ENCODE measurements around the gene ABO.
"Not testable (repeated sequence)": the region's sequence is repeated elsewhere in the genome, so short reads cannot be mapped to it uniquely, and the experiment has no call there.

The ABO gene

DNA sequence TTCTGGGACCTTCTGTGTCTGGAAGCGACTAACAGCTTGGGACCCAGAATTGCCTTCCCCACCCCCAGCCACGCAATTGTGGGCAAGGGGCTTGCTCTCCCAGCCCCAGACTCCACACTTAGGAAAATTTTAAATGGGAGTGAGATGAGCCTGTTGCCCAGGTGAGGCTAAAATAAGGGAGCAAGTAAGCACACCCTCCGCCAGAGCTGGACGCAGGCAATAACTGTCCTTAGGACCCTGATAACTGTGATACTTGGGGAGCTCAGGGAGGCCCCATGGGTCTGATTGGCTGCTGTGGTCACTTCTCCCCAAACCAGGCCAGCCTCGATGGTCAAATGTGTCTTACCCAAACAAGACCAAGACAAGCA, 13.3 kb downstream of the ABO start:
- no peak for DNase-seq

DNA sequence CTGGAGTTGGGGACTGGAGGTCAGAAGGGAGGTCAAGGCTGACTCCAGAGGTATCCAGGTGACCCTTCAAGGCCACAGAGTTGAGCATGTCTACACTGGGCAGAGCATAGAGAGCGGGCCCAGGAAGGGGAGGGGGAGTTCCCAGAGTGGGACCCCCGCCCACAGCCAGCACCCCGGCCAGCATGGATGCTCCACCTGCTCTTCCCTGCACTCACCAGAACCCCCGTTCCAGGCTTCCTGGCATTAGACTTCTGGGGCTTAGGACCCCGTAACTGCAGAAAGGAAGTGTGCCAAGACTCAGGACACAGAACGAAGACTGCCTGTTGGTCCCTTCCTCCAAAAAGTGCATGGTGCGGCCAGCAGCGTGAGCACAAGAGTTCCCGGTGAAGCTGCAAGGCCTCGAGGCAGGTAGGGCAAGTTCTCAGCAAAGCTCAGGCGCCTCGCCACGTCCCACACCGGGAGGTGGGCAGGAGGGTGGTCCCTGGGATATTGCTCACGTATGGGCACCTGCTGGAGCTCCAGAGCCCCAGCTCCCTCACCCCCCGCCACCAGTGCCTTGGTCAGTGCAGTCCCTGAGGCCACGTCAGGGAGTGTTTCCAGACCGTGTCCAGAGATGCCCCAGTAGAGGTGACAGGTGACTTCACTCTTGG, 13.8 kb downstream of the ABO start:
- DNase-seq = no peak

DNA sequence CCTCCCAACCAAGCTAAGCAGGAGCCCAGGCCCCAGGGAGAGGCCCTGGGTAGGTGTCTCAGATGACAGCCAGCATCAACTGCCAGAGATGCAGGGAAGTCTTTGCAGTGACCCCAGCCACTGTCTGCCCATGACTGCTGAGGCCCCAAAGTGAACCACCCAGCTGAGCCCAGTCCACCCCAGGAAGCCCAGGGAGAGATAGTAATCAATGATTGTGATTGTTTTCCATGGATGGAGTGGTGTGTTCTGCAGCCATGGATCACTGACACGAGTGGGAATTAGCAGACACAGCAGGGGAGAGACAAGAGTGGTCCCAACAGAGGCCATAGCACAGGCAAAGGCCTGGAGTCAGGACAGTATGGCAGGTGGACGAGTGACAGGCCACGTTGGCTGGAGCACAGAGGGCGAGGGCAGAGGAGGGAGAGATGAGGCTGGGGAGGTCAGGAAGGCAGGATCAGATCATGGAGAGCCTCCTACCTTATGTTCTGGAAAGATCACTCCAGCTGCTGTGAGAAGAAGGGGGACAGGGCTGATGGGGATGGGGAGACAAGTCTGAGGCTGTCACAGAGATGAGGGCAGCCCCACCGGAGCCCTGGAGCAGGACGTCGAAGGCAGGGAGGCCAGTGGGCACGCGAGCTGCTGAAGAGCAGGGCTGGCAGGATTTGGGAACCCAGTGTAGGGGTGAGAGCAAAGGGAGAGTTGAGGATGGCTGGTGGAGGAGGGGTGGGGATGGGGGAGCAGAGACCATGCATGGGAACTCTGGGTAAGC, 14.5 kb downstream of the ABO start:
- no peak for DNase-seq

DNA sequence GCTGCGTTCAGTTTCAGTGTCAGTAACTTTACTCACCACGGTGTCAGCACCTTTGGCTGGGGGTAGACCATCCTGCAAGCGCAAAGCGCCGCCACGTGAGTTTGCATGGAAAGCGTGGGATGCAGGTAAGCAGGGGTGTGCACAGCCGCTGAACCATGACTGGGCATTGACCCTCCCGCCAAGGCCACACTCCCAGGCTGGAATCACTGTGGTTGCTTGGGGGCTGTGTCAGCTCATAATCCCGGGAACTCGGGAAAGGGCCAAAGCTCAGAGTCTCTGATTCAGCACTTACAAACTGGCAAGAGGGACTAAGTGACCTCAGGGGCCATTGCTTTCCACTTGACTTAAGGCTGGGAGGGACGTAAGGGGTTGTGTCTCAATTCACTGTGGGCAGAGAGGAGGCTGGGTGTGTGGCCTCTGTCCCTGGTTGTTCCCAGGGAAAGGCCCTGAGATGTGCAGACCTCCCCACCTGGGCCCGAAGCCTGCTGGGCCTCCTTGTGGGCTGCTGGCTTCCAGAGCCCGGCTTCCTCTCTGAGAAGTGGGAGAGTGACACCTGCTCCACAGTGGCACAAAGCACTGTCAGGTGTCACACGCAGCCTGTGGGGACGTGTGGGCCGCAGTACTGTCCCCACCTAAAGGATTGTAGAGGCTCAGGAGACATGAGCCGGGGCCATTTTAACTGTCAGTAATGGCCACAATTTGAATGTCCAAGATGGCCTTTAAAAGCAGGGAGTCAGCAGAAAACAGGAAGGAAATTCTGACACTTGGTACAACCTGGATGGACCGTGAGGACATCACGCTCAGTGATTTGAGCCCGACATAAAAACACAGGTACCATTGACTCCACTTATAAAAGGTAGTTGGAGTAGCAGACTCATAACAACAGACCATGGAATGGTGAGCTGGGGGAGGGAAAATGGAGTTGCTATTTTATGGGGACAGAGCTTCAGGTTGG, 16.7 kb downstream of the ABO start:
- DNase-seq = no peak

DNA sequence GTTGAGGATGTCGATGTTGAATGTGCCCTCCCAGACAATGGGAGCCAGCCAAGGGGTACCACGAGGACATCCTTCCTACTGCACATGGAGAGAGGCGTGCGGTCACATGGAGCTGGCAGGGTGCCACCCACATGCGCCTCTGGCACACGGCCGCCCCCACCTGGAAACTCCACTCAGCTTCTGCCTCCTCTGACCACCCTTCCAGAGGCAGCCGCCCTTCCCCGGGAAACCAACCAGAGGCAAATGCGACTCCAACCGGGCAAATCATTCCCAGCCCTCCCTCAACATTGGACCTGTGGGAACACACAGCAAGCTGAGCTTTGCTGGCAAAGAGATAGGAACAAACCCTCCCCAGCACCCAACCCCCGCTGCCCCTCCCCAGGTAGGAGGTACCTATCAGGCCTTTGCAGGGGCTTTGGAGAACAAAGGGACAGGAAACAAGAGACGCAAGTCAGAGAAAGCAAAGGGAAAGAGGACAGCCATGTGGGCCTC, 17.5 kb downstream of the ABO start:
- DNase-seq = no peak

DNA sequence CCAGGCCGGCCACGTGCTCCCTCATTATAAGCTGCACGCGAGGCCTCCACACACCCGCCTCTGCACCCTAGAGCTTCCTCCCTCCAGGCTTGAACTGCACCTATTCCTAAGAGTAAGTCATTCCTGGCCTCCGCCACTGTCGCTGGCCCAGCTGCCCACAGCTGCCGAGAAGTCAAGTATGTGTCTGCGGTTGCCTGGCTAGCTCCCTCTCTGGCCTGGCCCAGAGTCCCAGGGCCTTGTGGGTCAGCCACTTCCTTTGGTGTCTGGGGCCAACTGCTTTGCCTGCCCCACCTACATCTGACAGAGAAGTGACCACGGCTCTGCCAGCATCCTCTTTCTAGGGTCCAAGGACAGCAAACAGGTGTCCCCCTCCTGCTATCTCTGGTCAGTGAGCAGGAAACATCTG, 18.3 kb downstream of the ABO start:
- no peak for DNase-seq

DNA sequence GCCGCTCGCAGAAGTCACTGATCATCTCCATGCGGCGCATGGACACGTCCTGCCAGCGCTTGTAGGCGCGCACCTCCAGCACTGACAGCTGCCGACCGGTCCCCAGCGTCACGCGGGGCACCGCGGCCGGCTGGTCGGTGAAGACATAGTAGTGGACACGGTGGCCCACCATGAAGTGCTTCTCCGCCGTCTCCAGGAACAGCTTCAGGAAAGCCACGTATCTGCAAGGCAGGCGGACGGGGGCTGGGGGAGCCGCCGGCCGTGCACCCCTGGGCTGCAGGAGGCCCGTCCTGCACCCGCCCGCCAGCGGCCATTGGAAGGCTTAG, 18.9 kb downstream of the ABO start:
- no peak for DNase-seq

DNA sequence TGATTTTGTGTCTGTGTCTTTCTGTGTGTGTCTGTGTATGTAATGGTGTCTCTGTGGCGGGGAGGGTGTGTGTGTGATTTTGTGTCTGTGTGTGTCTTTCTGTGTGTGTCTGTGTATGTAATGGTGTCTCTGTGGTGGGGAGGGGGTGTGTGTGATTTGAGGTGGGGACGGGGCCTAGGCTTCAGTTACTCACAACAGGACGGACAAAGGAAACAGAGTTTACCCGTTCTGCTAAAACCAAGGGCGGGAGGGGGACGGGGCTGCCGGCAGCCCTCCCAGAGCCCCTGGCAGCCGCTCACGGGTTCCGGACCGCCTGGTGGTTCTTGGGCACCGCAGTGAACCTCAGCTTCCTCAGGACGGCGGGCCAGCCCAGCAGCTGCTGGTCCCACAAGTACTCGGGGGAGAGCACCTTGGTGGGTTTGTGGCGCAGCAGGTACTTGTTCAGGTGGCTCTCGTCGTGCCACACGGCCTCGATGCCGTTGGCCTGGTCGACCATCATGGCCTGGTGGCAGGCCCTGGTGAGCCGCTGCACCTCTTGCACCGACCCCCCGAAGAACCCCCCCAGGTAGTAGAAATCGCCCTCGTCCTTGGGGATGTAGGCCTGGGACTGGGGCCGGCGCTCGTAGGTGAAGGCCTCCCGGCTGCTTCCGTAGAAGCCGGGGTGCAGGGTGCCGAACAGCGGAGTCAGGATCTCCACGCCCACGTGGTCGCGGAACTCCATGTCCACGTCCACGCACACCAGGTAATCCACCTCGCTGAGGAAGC, 19.4 kb downstream of the ABO start:
- DNase-seq = no peak

DNA sequence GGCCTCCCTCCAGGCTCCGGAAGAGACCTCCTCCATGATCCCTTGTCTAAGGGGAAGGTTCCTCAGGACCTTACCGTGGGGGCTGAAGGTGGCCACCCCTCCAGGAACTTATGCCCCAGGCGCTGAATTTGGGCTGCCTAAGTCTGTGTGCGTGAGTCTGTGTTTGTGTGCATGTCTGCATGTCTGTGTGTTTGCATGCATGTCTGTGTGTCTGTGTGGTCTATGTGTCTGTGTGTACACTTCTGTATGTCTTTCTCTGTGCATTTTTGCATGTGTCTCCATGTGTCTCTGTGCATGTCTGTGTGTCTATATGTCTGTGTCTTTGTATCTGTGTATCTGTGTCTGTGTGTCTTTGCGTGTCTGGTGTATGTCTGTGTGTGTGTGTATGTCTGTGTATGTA, 20.5 kb downstream of the ABO start:
- DNase-seq = no peak

DNA sequence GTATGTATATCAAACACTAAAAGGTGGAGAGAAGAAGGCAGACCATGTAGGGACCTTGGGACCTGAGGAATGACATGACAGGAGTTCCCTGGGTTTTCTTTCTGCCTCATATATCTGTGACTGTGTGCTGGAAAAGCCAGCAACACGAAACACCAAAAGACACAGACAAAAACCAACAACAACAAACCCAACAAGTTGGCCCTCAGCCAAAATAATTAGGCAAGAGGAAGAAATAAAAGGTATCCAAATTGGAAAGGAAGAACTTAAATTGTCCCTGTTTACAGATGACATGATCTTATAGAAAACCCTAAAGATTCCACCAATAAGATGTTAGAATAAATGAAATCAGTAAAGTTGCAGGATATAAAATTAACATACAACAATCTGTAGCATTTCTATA, 21.7 kb downstream of the ABO start:
- no peak for DNase-seq

DNA sequence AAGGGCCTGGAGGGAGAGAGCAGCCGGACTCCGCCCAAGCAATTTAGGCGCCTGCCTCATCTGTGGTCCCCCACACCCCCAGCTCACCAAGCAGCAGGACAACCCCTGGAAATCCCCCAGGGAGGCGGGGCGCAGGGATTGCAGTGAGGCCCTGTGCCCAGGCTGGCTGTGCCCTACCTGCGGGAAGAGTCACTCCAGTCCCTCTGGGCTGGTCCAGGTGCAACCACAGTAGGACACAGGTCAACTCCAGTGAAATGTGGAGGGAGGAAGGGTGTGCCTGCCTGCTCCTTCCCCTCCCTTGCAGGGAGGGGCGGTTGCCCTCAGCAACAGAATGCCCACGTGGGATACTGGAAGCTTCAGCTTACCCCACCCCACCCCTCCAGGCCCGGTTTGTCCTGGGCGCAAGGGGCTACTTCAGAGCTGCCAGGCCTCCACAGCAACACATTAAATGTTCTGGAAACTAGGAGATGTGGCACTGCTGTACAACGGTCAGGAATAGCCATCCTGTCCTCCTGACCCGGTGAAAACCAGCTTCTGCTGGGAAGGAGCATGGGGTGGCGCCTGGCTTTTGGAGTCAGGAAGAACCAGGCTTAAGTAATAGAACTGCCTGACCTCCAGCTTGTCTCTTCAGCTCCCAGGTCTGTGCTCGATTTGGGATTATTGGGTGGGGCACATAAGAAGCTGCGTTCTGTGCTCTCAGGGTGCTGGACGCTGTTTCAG, 22.5 kb downstream of the ABO start:
- DNase-seq = no peak

DNA sequence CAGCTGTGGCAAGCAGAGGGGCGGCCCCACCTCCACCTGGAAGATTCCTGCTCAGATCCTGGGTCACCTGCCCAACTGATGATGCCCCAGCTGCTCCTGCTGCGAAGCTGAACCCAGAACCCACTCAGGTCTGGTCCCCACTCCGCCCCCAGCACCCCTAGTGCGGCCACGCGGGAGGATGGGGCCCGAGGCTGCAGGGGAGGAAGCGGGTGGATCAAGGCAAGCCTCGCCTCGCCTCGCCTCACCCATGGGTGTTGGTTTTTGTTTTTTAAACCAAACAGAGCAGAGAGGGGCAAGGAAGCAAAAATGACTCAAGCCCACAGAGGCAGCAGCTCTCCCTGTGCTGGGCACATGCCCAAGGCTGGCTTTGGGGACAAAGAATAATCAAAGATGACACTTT, 23.2 kb downstream of the ABO start:
- no peak for DNase-seq

DNA sequence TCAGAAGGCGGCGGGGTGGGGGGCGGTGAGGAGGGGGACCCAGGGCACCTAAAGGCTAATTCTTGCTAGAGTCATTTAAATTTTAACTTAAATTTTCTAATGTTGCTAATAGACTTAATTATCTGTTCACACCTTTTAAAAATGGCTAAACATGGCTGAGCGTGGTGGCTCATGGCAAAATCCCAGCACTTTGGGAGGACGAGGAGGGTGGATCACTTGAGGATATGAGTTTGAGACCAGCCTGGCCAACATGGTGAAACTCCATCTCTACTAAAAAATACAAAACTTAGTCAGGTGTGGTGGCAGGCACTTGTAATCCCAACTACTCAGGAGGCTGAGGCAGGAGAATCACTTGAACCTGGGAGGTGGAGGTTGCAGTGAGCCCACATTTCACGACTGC, 23.8 kb downstream of the ABO start:
- not testable (repeated sequence) for DNase-seq

DNA sequence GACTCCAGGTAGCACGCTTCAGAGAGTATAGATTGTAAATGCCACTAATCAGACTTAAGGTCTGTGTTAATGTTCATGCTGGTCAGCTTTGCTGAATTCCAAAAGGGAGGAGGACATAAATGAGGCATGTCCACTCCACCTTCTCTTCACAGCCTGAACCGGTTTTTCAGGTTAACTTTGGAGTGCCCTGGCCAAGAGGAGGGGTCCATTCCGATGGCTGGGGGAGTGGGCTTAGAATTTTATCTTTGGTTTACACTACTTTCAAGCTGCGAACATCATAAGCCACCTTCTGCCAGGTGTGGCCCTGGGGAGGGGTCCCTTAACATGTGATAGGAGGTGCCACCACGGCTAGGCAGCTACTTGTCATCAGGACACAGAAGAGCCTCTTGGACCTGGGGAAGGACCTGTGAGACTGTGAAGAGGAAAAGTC, 24.2 kb downstream of the ABO start:
- no peak for DNase-seq

DNA sequence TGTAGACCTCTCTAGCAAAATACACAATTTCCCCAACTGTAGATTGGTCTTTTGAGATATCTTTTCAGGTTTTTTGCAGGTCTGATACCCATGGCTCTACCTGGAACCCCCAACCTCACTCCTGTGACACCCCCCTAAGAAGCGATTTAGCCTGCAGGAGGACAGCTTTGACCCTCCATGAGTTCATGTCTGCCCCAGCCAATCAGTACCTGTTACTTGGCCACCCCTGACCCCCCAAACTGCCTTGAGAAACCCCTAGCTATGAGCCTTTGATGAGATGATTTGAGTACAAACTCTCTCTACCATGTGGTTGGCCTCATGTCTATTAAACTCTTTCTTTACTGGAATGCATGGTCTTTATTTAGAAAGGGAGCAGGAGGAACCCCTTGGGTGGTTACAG, 25.7 kb downstream of the ABO start:
- DNase-seq = no peak

DNA sequence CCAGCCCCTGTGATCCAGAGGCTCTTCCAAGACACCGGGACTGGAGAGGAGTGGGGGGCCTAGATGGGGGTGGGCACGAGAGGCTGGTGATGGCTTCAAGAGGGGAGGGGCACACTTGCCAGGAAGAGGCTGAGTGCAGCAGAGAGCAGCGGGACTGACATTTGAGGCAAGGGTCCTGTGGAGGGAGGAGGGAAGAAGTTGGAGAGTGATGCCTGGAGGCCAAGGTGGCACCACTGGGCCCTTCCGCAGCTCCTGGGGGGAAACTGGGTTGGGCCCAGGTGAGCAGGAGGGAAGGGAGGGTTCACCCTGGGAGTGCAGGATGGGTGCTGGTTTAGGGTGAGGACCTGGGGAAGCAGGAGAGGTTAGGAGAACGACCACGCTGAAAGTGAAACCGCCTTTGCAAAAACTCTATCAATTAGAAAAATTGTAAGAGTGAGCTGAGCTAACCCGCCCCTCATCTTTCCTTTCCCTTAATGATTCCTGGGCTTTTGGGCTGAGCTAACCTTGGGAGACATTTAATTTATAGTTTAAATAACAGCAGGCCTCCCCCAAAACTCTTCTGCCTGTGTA, 26.2 kb downstream of the ABO start:
- DNase-seq = no peak

DNA sequence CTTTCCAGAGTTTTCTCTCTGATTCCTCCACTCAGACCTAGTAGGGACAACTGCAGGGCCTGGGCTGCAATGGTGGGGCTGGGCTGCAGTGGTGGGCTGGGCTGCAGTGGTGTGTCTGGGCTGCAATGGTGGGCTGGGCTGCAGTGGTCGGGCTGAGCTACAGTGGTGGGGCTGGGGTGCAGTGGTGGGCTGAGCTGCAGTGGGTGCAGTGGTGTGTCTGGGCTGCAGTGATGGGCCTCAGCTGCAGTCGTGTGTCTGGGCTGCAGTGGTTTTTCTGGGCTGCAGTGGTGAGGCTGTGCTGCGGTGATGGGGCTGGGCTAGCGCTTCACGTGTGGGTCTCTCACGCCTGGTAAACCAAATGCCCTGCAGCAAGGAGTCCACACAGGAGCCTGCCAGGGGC, 27.4 kb downstream of the ABO start:
- DNase-seq = no peak

DNA sequence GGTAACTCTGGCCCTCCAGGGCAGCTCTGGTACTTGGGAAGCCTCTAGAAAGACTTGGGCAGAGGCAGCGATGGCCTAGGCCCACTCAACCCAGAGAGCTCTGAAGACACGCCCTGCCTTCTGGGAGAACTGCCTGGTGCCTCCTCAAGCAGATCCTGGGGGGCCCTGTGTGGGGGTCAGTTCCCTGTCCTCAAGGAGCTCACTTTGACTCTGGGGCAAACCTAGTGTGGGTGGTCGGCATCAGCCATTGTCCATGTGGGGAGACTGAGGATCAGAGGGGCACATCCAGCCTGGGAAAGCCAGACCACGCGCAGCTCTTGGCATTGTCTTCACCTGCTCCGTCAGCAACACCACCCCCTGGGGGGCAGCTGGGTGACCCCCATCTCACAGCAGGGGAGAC, 28.0 kb downstream of the ABO start:
- DNase-seq = no peak

DNA sequence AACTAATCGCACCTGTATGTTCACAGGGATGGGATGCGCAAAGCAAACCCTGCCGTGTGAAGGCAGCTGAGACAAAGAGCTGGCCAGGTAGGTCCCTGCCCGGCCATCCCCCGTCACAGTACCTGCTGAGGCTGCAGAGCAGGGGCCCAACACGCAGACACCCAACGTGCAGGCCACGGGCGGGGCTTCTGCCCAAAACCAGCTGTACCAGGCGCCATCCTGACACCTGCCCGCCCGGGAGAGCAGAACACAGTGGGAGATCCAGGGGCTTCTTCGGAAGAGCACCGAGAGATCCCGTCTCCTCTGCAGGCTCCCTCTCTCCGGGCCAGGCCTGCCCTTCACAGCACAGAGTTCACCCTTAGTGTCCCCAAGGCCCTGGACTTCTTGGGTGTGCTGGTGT, 28.4 kb downstream of the ABO start:
- DNase-seq = no peak

DNA sequence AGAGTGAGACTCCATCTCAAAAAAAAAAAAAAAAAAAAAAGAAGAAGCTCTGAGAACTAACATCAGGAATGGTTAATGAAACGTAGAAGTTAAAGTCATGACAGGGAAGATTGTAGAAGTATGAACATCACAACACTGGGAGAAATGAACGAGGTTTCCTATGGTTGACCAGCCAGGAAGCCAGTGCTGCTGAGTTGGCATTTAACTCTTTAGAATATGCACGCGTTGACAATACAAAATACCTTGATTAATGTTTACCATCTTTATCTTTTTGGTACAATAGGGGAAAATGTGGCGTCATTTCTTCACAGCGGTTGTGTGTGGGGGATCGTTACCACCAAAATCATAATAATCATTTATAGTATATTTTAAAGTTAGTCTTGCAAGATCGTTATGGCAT, 32.0 kb downstream of the ABO start:
- DNase-seq = no peak

DNA sequence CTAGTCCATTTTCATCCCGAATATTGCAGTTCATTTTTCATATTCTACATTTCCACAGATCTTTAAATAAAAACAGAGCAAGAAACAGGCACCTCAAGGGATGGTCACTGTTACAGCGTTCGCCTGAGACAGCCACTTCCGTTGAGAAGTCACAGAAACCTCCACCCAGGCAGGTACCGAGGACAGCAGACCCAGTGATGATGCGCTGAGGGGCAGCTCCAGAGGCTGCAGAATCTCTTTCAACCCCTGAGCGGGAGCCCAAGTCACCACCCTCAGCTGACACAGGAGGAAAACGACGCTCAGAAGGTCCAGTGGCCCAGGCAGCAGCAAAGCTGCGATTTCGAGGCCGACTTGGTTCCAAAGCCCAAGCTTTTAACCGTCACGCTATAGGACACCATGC, 32.8 kb downstream of the ABO start:
- DNase-seq = no peak

DNA sequence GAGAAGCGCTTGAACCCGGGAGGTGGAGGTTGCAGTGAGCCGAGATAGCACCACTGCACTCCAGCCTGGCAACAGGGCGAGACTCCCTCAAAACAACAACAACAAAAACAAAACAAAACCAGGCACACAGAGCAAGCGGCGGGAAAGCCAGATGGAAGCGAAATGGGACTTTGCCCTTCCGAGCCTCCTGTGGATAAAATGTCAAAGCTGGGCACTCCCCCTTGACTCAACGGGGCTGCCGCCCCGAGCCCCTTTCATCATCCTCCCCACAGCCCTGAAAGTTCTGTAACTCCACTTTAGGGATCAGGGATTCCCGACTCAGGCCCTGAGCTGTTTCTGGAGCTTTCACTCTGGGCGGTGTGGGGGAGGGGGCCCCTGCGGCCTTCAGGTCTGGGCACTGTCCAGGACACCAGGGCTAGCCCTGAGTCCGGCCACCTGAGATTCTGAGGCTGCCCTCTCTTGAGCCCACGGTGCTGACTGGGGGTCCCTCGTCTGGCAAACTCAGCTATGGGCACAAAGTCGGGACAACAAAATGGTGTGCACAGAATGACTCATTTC, 35.4 kb downstream of the ABO start:
- no peak for DNase-seq
